Endothelial cell of umbilical vein (primary cell): ENCODE data around the gene APOLD1. TPM values are rescaled to one million over a fixed set of nuclear protein-coding genes. Genes with fewer than 3 reads are reported as not detected.

ENCODE experiments used
- BruUV-seq: library from RNA; stranded (reverse); fragments of 400-500 nt; replicated peaks from 2 replicates; lab custom pipeline; 2021; lab: Mats Ljungman, UMichigan
- CTCF ChIA-PET: fragments of 300-600, 350-600 bp; sonication (Branson Sonifier 250); formaldehyde crosslinking; loops from one replicate; lab custom pipeline; 2021; ENCODE audit warnings: antibody characterized with exemption, inconsistent platforms; lab: Charles Lee
- POLR2A ChIA-PET: fragments of 300-600, 350-600 bp; sonication (Branson Sonifier 250); formaldehyde crosslinking; loops from one replicate; lab custom pipeline; 2021; ENCODE audit warnings: antibody characterized with exemption, inconsistent platforms; lab: Charles Lee
- DNase-seq: peaks from one replicate; pipeline ENCODE4 v3.0.0-alpha.2; 2011; ENCODE audit warnings: low read depth, low spot score
- FAIRE-seq: peaks from 2 replicates; lab custom pipeline; 2011; peaks lifted over from hg19 to GRCh38; lab: Jason Lieb, UNC
- H2AFZ ChIP-seq: 2 replicates; pipeline ENCODE4 v1.6.0; 2012; ENCODE audit warnings: low read depth, low read length, control low read depth, inconsistent platforms
- H3K27ac ChIP-seq: 2 replicates; pipeline ENCODE4 v1.5.1; 2011; ENCODE audit warnings: low read depth, mild to moderate bottlenecking, control low read depth, low read length, moderate library complexity; ENCODE audit not compliant: insufficient read depth
- H3K27me3 ChIP-seq, 2 experiments: 2 replicates each; pipeline versions ENCODE4 v1.6.0 to v1.6.1; 2011; ENCODE audit warnings: low read length in 2 of 2, mixed read lengths in 1 of 2; ENCODE audit not compliant: control insufficient read depth in 2 of 2, insufficient read depth in 2 of 2
- H3K36me3 ChIP-seq, 2 experiments: 2 replicates in 1 of 2; 3 replicates in 1 of 2; pipeline ENCODE4 v1.5.1; 2011; ENCODE audit warnings: low read length in 2 of 2, mild to moderate bottlenecking in 1 of 2, moderate library complexity in 1 of 2; ENCODE audit not compliant: control insufficient read depth in 2 of 2, insufficient read depth in 2 of 2; ENCODE audit errors: extremely low read depth in 1 of 2
- H3K4me1 ChIP-seq: 3 replicates; pipeline ENCODE4 v1.5.1; 2011; ENCODE audit warnings: mild to moderate bottlenecking, low read length; ENCODE audit not compliant: control insufficient read depth, insufficient read depth; ENCODE audit errors: extremely low read depth
- H3K4me2 ChIP-seq: 2 replicates; pipeline ENCODE4 v1.6.1; 2011; ENCODE audit warnings: low read length, control low read depth, mixed read lengths; ENCODE audit not compliant: insufficient read depth
- H3K4me3 ChIP-seq, 3 experiments: fragments of 200-600 bp in 1 of 3; sonication (generic), shearing (Covaris generic) in 1 of 3; replicated peaks in 1 of 3; 2 replicates each; pipeline ENCODE4 v1.5.1; 2011 to 2016; ENCODE audit warnings: control low read depth in 3 of 3, low read length in 3 of 3, mild to moderate bottlenecking in 2 of 3, inconsistent platforms in 1 of 3, low read depth in 1 of 3, moderate library complexity in 1 of 3; ENCODE audit not compliant: insufficient read depth in 1 of 3
- H3K79me2 ChIP-seq: 2 replicates; pipeline ENCODE4 v1.6.0; 2012; ENCODE audit warnings: low read length, inconsistent platforms; ENCODE audit not compliant: control insufficient read depth, insufficient read depth
- H3K9ac ChIP-seq: replicated peaks from 2 replicates; pipeline ENCODE3; 2011; ENCODE audit warnings: low read length, control low read depth; ENCODE audit not compliant: insufficient read depth; ENCODE audit errors: extremely low read depth
- H3K9me1 ChIP-seq: replicated peaks from 3 replicates; pipeline ENCODE4 v1.6.0; 2011; ENCODE audit warnings: mild to moderate bottlenecking, low read length; ENCODE audit not compliant: control insufficient read depth, insufficient read depth; ENCODE audit errors: extremely low read depth
- H3K9me3 ChIP-seq: replicated peaks from 2 replicates; pipeline ENCODE4 v1.5.1; 2012; ENCODE audit warnings: low read length, inconsistent platforms; ENCODE audit not compliant: control insufficient read depth, insufficient read depth
- H4K20me1 ChIP-seq: replicated peaks from 2 replicates; pipeline ENCODE3; 2011; ENCODE audit warnings: mild to moderate bottlenecking, low read length; ENCODE audit not compliant: control insufficient read depth, insufficient read depth; ENCODE audit errors: extremely low read depth
- EZH2 ChIP-seq: IDR thresholded peaks from 2 replicates; pipeline ENCODE4 v1.6.1; 2012; ENCODE audit warnings: borderline replicate concordance, low read depth, mild to moderate bottlenecking, moderate library complexity, low read length, inconsistent platforms; ENCODE audit not compliant: severe bottlenecking
- FOS ChIP-seq: IDR thresholded peaks from 2 replicates; pipeline ENCODE4 v1.6.1; 2011; ENCODE audit warnings: mild to moderate bottlenecking, low read length, moderate library complexity, borderline replicate concordance; ENCODE audit not compliant: insufficient read depth
- GATA2 ChIP-seq: IDR thresholded peaks from 2 replicates; pipeline ENCODE4 v1.7.0; 2011; ENCODE audit warnings: low read depth, mild to moderate bottlenecking, moderate library complexity, mixed read lengths, low read length; ENCODE audit not compliant: insufficient read length, insufficient read depth
- JUN ChIP-seq: IDR thresholded peaks from 2 replicates; pipeline ENCODE4 v1.6.1; 2011; ENCODE audit warnings: borderline replicate concordance, low read depth; ENCODE audit not compliant: insufficient read length, insufficient read depth
- MYC ChIP-seq: IDR thresholded peaks from one replicate; pipeline ENCODE4 v1.6.1; 2011; ENCODE audit warnings: mild to moderate bottlenecking, low read depth, low read length
- POLR2A ChIP-seq: IDR thresholded peaks from 2 replicates; pipeline ENCODE4 v1.6.1; 2012; ENCODE audit warnings: low read depth, mild to moderate bottlenecking, control low read depth, low read length
- POLR2AphosphoS5 ChIP-seq: IDR thresholded peaks from 2 replicates; pipeline ENCODE4 v1.6.1; 2012; ENCODE audit warnings: low read depth, mild to moderate bottlenecking, control low read depth, low read length, moderate library complexity; ENCODE audit not compliant: insufficient read depth
- dilution Hi-C: fragments of 300-500 bp; cut with MboI; formaldehyde crosslinking; loops from one replicate; pipeline ENCODE4 v1.15.0; 2019; ENCODE audit warnings: low sequenced_read_pairs; ENCODE audit not compliant: extremely low pct_ligation_motif_present
- intact Hi-C: fragments of 100-400 bp; cut with micrococcal nuclease; formaldehyde crosslinking; loops from one replicate; pipeline ENCODE4 v1.10.0; 2022
- polyA plus RNA-seq, 4 experiments: library from polyadenylated mRNA; depleted of rRNA in 3 of 4; stranded (reverse) in 3 of 4; unstranded in 1 of 4; fragments of >200 nt; gene quantifications; 2 replicates each; pipeline versions ENCODE4 v1.2.1 to v1.2.3, GENCODE V29; 2011 to 2012; ENCODE audit warnings: missing spikeins in 1 of 4
- total RNA-seq: library from RNA; stranded (reverse); gene quantifications from 2 replicates; pipeline ENCODE4 v1.2.3, GENCODE V29; 2021
- TF ChIP-seq, protein P1 (sequence below), 2 donors: IDR thresholded peaks; 1 replicate in 1 of 2; 2 replicates in 1 of 2; pipeline ENCODE4 v1.5.1; 2011; ENCODE audit warnings: low read length in 2 of 2, mild to moderate bottlenecking in 2 of 2, moderate library complexity in 2 of 2, control low read depth in 1 of 2, inconsistent platforms in 1 of 2, low read depth in 1 of 2; ENCODE audit not compliant: insufficient read depth in 1 of 2; ENCODE audit errors: extremely low read depth in 1 of 2
- TF ChIP-seq, protein P2 (sequence below): IDR thresholded peaks from 2 replicates; pipeline ENCODE4 v1.6.1; 2011; ENCODE audit not compliant: insufficient read depth, insufficient read length

The APOLD1 gene
- total and polyA plus RNA-seq, 2 donors (not counting 3 experiments of a cell fraction or from before 2014, with no cell fraction given) = 3.7 to 6.0 TPM

DNA sequence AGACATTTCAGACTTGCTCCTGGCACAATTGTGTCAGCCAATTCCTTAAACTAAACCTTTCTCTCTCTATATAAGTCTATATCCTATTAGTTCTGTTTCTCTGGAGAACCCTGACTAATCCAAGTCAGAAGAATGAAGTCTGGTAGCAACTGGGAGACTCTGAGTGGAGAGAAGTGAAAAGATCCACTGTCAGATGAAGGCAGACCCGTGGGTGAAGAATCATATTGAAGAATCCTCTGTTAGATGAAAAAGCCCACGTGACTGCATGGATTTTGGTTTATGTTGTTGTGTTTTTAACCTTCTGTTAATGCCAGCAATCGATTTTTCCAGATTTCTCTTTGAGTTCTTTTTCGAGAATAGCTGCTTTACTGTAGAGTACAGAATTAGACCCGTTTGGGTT is 29.5 kb upstream of the APOLD1 start:
- no peak overlapping the region for H3K4me2 ChIP-seq
- POLR2A ChIA-PET = no interaction called here
- no peaks in the 10 kb centered on the region for H3K9me3 ChIP-seq
- H4K20me1 ChIP-seq = no peaks in the 10 kb centered on the region
- dilution Hi-C loops = no loop called here
- FAIRE-seq (no peak), DNase-seq (no peak)
- H3K79me2 ChIP-seq = no peaks in the 10 kb centered on the region
- no peak overlapping the region for H2AFZ ChIP-seq
- H3K4me3 ChIP-seq = no peak overlapping the region
- no peaks in the 10 kb centered on the region for H3K9me1 ChIP-seq
- BruUV-seq = no TSS peak
- H3K4me1 ChIP-seq = peaks cover 16% of the 10 kb centered on the region
- intact Hi-C loops = no loop called here
- no peaks in the 10 kb centered on the region for H3K27me3 ChIP-seq
- CTCF ChIA-PET = interaction anchor here (0.9 to 3.3 kb wide), 4 partner anchors 9 to 29 kb away, joined by 3 to 22 read pairs (median 6); partner anchors contain the start of gene APOLD1
- no peak overlapping the region for H3K9ac ChIP-seq
- TF ChIP-seq JUN = no peak
- TF ChIP-seq MYC = no peak
- TF ChIP-seq, protein P1, sequence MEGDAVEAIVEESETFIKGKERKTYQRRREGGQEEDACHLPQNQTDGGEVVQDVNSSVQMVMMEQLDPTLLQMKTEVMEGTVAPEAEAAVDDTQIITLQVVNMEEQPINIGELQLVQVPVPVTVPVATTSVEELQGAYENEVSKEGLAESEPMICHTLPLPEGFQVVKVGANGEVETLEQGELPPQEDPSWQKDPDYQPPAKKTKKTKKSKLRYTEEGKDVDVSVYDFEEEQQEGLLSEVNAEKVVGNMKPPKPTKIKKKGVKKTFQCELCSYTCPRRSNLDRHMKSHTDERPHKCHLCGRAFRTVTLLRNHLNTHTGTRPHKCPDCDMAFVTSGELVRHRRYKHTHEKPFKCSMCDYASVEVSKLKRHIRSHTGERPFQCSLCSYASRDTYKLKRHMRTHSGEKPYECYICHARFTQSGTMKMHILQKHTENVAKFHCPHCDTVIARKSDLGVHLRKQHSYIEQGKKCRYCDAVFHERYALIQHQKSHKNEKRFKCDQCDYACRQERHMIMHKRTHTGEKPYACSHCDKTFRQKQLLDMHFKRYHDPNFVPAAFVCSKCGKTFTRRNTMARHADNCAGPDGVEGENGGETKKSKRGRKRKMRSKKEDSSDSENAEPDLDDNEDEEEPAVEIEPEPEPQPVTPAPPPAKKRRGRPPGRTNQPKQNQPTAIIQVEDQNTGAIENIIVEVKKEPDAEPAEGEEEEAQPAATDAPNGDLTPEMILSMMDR (IDR thresholded peaks at IDR 0.05; ENCODE audit: extremely low read depth in 1 of 2, insufficient read depth in 1 of 2, low read depth in 1 of 2, low read length in 2 of 2) = no peak
- TF ChIP-seq, protein P2, sequence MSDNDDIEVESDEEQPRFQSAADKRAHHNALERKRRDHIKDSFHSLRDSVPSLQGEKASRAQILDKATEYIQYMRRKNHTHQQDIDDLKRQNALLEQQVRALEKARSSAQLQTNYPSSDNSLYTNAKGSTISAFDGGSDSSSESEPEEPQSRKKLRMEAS = no peak
- no peak for TF ChIP-seq EZH2
- no peak for TF ChIP-seq POLR2AphosphoS5
- TF ChIP-seq POLR2A = no peak
- TF ChIP-seq FOS = no peak
- no peak for TF ChIP-seq GATA2
- no peak overlapping the region for H3K27ac ChIP-seq
- H3K36me3 ChIP-seq = no peaks in the 10 kb centered on the region
